OCI-LY1 (cell line): ENCODE data around the gene PRKG1.

ENCODE experiments used
- H2AFZ ChIP-seq: fragments of 200-600 bp; sonication (generic), shearing (Covaris generic); 2 replicates; pipeline ENCODE4 v1.6.0; 2014; ENCODE audit warnings: antibody characterized with exemption, mild to moderate bottlenecking, low read length
- H3F3A ChIP-seq: fragments of 200-600 bp; sonication (generic), shearing (Covaris generic); 2 replicates; pipeline ENCODE4 v1.6.0; 2014; ENCODE audit warnings: mild to moderate bottlenecking, antibody characterized with exemption, low read length, moderate library complexity; ENCODE audit not compliant: insufficient read depth
- H3K27ac ChIP-seq: fragments of 200-600 bp; sonication (generic); 2 replicates; pipeline ENCODE4 v1.5.1; 2014; ENCODE audit warnings: low read length, mixed run types, mild to moderate bottlenecking, low read depth; ENCODE audit not compliant: poor library complexity, severe bottlenecking
- H3K27me3 ChIP-seq: fragments of 200-600 bp; sonication (generic); 2 replicates; pipeline ENCODE4 v1.6.0; 2014; ENCODE audit warnings: antibody characterized with exemption, mild to moderate bottlenecking, low read length, moderate library complexity; ENCODE audit not compliant: insufficient read depth
- H3K36me3 ChIP-seq: fragments of 200-600 bp; sonication (generic); 2 replicates; pipeline ENCODE4 v1.6.1; 2014; ENCODE audit warnings: mild to moderate bottlenecking, antibody characterized with exemption, low read length, moderate library complexity, mixed read lengths; ENCODE audit not compliant: insufficient read depth
- H3K4me1 ChIP-seq: fragments of 200-600 bp; sonication (generic); 2 replicates; pipeline ENCODE4 v1.5.1; 2014; ENCODE audit warnings: mild to moderate bottlenecking, low read length, moderate library complexity; ENCODE audit not compliant: insufficient read depth, severe bottlenecking
- H3K4me2 ChIP-seq: fragments of 200-600 bp; sonication (generic), shearing (Covaris generic); 2 replicates; pipeline ENCODE4 v1.6.1; 2014; ENCODE audit warnings: low read length
- H3K4me3 ChIP-seq: fragments of 200-600 bp; sonication (generic); 2 replicates; pipeline ENCODE4 v1.5.1; 2014; ENCODE audit warnings: low read length, low read depth, mild to moderate bottlenecking, mixed read lengths; ENCODE audit not compliant: poor library complexity, severe bottlenecking
- H3K79me2 ChIP-seq: fragments of 200-600 bp; shearing (Covaris generic); 2 replicates; pipeline ENCODE4 v1.6.1; 2016; ENCODE audit warnings: mixed run types, low read length, mixed read lengths; ENCODE audit not compliant: insufficient read depth
- H3K9ac ChIP-seq: fragments of 200-600 bp; sonication (generic), shearing (Covaris generic); 2 replicates; pipeline ENCODE4 v1.6.1; 2014; ENCODE audit warnings: mild to moderate bottlenecking, low read length, mixed read lengths
- H3K9me2 ChIP-seq: fragments of 200-600 bp; sonication (generic), shearing (Covaris generic); 2 replicates; pipeline ENCODE4 v1.6.1; 2014; ENCODE audit warnings: low read depth, mild to moderate bottlenecking, low read length, mixed read lengths
- H3K9me3 ChIP-seq: fragments of 200-600 bp; shearing (Covaris generic); 2 replicates; pipeline ENCODE4 v1.6.1; 2014; ENCODE audit warnings: low read length, mixed read lengths
- H4K20me1 ChIP-seq: fragments of 200-600 bp; sonication (generic), shearing (Covaris generic); 2 replicates; pipeline ENCODE4 v1.6.0; 2016; ENCODE audit warnings: mild to moderate bottlenecking, low read length; ENCODE audit not compliant: insufficient read depth
- EZH2 ChIP-seq: fragments of 200-600 bp; sonication (generic), shearing (Covaris generic); IDR thresholded peaks from 2 replicates; pipeline ENCODE4 v1.8.0; 2017; ENCODE audit warnings: borderline replicate concordance, mixed run types, mild to moderate bottlenecking, antibody characterized with exemption, low read length, moderate library complexity, mixed read lengths
- TF ChIP-seq, protein P1 (sequence below): fragments of 200-600 bp; sonication (generic), shearing (Covaris generic); IDR thresholded peaks from 2 replicates; pipeline ENCODE4 v1.5.1; 2017; ENCODE audit warnings: mild to moderate bottlenecking, antibody characterized with exemption, low read length, moderate library complexity, mixed read lengths

PRKG1 gene

GRCh38 chr10:51709324-51709972 lies 635.2 kb downstream of the PRKG1 start:
- Histone ChIP-seq H3K9me2 (no peaks in the 10 kb centered on the region), H2AFZ (no peak overlapping the region), H3K27me3 (no peaks in the 10 kb centered on the region), H3K9me3 (no peaks in the 10 kb centered on the region), H3K4me2 (no peak overlapping the region), H3K79me2 (no peaks in the 10 kb centered on the region), H3K9ac (no peak overlapping the region), H4K20me1 (no peaks in the 10 kb centered on the region), H3K4me1 (no peaks in the 10 kb centered on the region), H3F3A (no peaks in the 10 kb centered on the region), H3K36me3 (no peaks in the 10 kb centered on the region), H3K27ac (no peak overlapping the region), H3K4me3 (no peak overlapping the region)
- TF ChIP-seq EZH2: no peak
- TF ChIP-seq, protein P1, sequence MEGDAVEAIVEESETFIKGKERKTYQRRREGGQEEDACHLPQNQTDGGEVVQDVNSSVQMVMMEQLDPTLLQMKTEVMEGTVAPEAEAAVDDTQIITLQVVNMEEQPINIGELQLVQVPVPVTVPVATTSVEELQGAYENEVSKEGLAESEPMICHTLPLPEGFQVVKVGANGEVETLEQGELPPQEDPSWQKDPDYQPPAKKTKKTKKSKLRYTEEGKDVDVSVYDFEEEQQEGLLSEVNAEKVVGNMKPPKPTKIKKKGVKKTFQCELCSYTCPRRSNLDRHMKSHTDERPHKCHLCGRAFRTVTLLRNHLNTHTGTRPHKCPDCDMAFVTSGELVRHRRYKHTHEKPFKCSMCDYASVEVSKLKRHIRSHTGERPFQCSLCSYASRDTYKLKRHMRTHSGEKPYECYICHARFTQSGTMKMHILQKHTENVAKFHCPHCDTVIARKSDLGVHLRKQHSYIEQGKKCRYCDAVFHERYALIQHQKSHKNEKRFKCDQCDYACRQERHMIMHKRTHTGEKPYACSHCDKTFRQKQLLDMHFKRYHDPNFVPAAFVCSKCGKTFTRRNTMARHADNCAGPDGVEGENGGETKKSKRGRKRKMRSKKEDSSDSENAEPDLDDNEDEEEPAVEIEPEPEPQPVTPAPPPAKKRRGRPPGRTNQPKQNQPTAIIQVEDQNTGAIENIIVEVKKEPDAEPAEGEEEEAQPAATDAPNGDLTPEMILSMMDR: no peak

GRCh38 chr10:51711519-51711891 lies 637.2 kb downstream of the PRKG1 start:
- no peak overlapping the region for H3K27ac ChIP-seq
- no peaks in the 10 kb centered on the region for H3F3A ChIP-seq
- no peaks in the 10 kb centered on the region for H3K36me3 ChIP-seq
- no peak overlapping the region for H3K4me2 ChIP-seq
- no peak overlapping the region for H3K4me3 ChIP-seq
- no peak overlapping the region for H2AFZ ChIP-seq
- H3K9me2 ChIP-seq: no peaks in the 10 kb centered on the region
- no peaks in the 10 kb centered on the region for H3K4me1 ChIP-seq
- no peaks in the 10 kb centered on the region for H4K20me1 ChIP-seq
- H3K9ac ChIP-seq: no peak overlapping the region
- no peaks in the 10 kb centered on the region for H3K27me3 ChIP-seq
- no peaks in the 10 kb centered on the region for H3K9me3 ChIP-seq
- no peaks in the 10 kb centered on the region for H3K79me2 ChIP-seq
- no peak for TF ChIP-seq EZH2
- TF ChIP-seq, protein P1: no peak

DNA sequence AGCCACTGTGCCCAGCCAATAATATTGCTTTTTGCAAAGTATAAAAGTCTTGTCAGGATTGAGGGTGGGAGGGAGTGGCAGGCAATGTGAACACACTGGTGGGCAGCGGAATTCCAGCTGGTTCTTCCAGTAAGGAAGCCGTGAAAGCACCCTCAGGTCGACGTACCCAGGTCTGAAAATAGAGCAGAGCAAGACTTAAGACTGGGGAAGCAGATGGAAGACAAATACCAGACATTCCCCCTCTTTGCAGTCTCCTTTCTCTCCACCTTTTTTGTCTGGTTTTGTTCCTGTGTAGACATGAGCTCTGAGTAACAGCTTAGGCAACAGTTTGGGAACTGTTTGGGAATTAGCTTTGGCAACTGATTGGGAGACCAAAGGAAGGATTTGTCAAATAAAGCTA lies 642.7 kb downstream of the PRKG1 start:
- TF ChIP-seq, protein P1: no peak
- no peak for TF ChIP-seq EZH2
- no peaks in the 10 kb centered on the region for H3K4me1 ChIP-seq
- no peak overlapping the region for H3K27ac ChIP-seq
- no peaks in the 10 kb centered on the region for H3K9me2 ChIP-seq
- H3K4me3 ChIP-seq: no peak overlapping the region
- H3F3A ChIP-seq: no peaks in the 10 kb centered on the region
- H3K27me3 ChIP-seq: no peaks in the 10 kb centered on the region
- H3K9ac ChIP-seq: no peak overlapping the region
- H3K4me2 ChIP-seq: no peak overlapping the region
- H3K36me3 ChIP-seq: no peaks in the 10 kb centered on the region
- H3K79me2 ChIP-seq: no peaks in the 10 kb centered on the region
- H3K9me3 ChIP-seq: no peaks in the 10 kb centered on the region
- H4K20me1 ChIP-seq: no peaks in the 10 kb centered on the region
- no peak overlapping the region for H2AFZ ChIP-seq
